Prostate gland (tissue), 2 donors: ENCODE results near the gene STK39.

Experiments used
- POLR2A ChIP-seq: fragments of 450-650 bp; IDR thresholded peaks from one replicate; pipeline ENCODE4 v1.6.1; 2016; ENCODE audit warnings: antibody characterized with exemption, mild to moderate bottlenecking
- POLR2AphosphoS5 ChIP-seq: sonication (generic); formaldehyde crosslinking; IDR thresholded peaks from one replicate; pipeline ENCODE4 v1.6.1; 2017; ENCODE audit warnings: antibody characterized with exemption
- TF ChIP-seq, protein P1 (sequence below), 4 experiments: fragments of 200-600 bp in 2 of 4; fragments of 450-650 bp in 2 of 4; sonication (generic) in 2 of 4; IDR thresholded peaks; 1 replicate in 3 of 4; 2 replicates in 1 of 4; pipeline ENCODE4 v1.5.1; 2016 to 2019; ENCODE audit warnings: antibody characterized with exemption in 4 of 4, mild to moderate bottlenecking in 2 of 4, moderate library complexity in 2 of 4

GRCh38 chr2:168255866-168256265 lies 8.5 kb upstream of the STK39 start:
- TF ChIP-seq, protein P1, sequence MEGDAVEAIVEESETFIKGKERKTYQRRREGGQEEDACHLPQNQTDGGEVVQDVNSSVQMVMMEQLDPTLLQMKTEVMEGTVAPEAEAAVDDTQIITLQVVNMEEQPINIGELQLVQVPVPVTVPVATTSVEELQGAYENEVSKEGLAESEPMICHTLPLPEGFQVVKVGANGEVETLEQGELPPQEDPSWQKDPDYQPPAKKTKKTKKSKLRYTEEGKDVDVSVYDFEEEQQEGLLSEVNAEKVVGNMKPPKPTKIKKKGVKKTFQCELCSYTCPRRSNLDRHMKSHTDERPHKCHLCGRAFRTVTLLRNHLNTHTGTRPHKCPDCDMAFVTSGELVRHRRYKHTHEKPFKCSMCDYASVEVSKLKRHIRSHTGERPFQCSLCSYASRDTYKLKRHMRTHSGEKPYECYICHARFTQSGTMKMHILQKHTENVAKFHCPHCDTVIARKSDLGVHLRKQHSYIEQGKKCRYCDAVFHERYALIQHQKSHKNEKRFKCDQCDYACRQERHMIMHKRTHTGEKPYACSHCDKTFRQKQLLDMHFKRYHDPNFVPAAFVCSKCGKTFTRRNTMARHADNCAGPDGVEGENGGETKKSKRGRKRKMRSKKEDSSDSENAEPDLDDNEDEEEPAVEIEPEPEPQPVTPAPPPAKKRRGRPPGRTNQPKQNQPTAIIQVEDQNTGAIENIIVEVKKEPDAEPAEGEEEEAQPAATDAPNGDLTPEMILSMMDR (IDR thresholded peaks at IDR 0.05), result no peak
- TF ChIP-seq POLR2A, result no peak
- no peak for TF ChIP-seq POLR2AphosphoS5
